Vagina (tissue), 2 donors: ENCODE data around the gene MYO18A. TPM values are rescaled to one million over a fixed set of nuclear protein-coding genes. Genes with fewer than 3 reads are reported as not detected.

ENCODE experiments used
- DNase-seq, 2 donors: peaks; one replicate each; pipeline ENCODE4 v3.0.0-alpha.2; 2017; ENCODE audit errors: extremely low spot score in 2 of 2
- H3K27ac ChIP-seq: fragments of 200-600 bp; sonication (generic); one replicate; pipeline ENCODE4 v1.5.1; 2019
- H3K27me3 ChIP-seq: fragments of 200-600 bp; sonication (generic); one replicate; pipeline ENCODE4 v1.5.1; 2019
- H3K36me3 ChIP-seq, 2 donors: fragments of 200-600 bp; sonication (generic); one replicate each; pipeline ENCODE4 v1.5.1; 2017 to 2019
- H3K4me1 ChIP-seq: fragments of 200-600 bp; sonication (generic); one replicate; pipeline ENCODE4 v1.5.1; 2019
- H3K4me3 ChIP-seq, 2 donors: fragments of 200-600 bp; sonication (generic); 1 replicate in 1 of 2; 2 replicates in 1 of 2; pipeline ENCODE4 v1.5.1; 2016 to 2019
- H3K9me3 ChIP-seq: fragments of 200-600 bp; sonication (generic); one replicate; pipeline ENCODE4 v1.5.1; 2019
- POLR2A ChIP-seq, 2 donors: fragments of 450-650 bp; IDR thresholded peaks; one replicate each; pipeline ENCODE4 v1.6.1; 2017; ENCODE audit warnings: antibody characterized with exemption in 2 of 2, mild to moderate bottlenecking in 2 of 2, moderate library complexity in 2 of 2
- POLR2AphosphoS5 ChIP-seq, 2 donors: sonication (generic); formaldehyde crosslinking; IDR thresholded peaks; one replicate each; pipeline ENCODE4 v1.9.0; 2017; ENCODE audit warnings: antibody characterized with exemption in 2 of 2, mild to moderate bottlenecking in 2 of 2, low read depth in 1 of 2; ENCODE audit not compliant: insufficient read depth in 1 of 2
- intact Hi-C: fragments of 100-400 bp; cut with DNase I; formaldehyde crosslinking; loops from one replicate; pipeline ENCODE4 v1.15.1; 2023
- total RNA-seq: library from RNA; depleted of rRNA; stranded (reverse); fragments of >200 nt; gene quantifications from one replicate; pipeline ENCODE4 v1.2.3, GENCODE V29; 2016
- TF ChIP-seq, protein P1 (sequence below), 3 experiments: fragments of 450-650 bp in 2 of 3; fragments of 200-600 bp in 1 of 3; sonication (generic) in 1 of 3; IDR thresholded peaks; one replicate each; pipeline ENCODE4 v1.5.1; 2017 to 2019; ENCODE audit warnings: antibody characterized with exemption in 3 of 3, mild to moderate bottlenecking in 2 of 3, moderate library complexity in 2 of 3

Gene MYO18A
- total RNA-seq, 1 donor from 2014 or later: 70.7 TPM

DNA sequence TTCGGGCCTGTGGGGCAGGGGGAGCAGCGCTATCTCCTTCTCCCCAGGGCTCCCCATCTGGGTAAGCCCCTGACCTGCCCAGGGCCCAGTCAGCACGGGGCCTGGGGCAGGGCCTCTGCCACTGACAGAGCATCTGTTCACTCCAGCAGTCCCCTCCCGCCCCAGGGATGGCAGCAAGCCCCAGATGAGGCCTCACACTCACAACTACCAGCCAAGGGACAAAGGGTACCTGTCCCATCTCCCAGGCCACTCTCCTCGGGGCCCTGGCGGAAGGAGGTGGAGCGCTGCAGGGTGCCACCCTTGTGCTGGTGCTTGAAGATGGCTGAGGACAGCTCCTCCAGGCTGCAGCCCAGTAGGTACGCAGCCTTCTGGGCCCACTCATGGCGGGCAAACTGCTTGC, 64.8 kb downstream of the MYO18A start:
- H3K4me1 ChIP-seq: peaks cover 6% of the 10 kb centered on the region
- H3K27me3 ChIP-seq: no peaks in the 10 kb centered on the region
- intact Hi-C loops: no loop called here
- no peak overlapping the region for H3K27ac ChIP-seq
- DNase-seq: no peak
- H3K36me3 ChIP-seq: peaks cover 0 to 42% of the 10 kb centered on the region in 2 donors
- no peaks in the 10 kb centered on the region for H3K9me3 ChIP-seq
- TF ChIP-seq, protein P1, sequence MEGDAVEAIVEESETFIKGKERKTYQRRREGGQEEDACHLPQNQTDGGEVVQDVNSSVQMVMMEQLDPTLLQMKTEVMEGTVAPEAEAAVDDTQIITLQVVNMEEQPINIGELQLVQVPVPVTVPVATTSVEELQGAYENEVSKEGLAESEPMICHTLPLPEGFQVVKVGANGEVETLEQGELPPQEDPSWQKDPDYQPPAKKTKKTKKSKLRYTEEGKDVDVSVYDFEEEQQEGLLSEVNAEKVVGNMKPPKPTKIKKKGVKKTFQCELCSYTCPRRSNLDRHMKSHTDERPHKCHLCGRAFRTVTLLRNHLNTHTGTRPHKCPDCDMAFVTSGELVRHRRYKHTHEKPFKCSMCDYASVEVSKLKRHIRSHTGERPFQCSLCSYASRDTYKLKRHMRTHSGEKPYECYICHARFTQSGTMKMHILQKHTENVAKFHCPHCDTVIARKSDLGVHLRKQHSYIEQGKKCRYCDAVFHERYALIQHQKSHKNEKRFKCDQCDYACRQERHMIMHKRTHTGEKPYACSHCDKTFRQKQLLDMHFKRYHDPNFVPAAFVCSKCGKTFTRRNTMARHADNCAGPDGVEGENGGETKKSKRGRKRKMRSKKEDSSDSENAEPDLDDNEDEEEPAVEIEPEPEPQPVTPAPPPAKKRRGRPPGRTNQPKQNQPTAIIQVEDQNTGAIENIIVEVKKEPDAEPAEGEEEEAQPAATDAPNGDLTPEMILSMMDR (IDR thresholded peaks at IDR 0.05): no peak
- no peak for TF ChIP-seq POLR2AphosphoS5 (IDR thresholded peaks at IDR 0.05; ENCODE audit: insufficient read depth in 1 of 2, low read depth in 1 of 2)
- no peak for TF ChIP-seq POLR2A (IDR thresholded peaks at IDR 0.05)
- H3K4me3 ChIP-seq: no peak overlapping the region

DNA sequence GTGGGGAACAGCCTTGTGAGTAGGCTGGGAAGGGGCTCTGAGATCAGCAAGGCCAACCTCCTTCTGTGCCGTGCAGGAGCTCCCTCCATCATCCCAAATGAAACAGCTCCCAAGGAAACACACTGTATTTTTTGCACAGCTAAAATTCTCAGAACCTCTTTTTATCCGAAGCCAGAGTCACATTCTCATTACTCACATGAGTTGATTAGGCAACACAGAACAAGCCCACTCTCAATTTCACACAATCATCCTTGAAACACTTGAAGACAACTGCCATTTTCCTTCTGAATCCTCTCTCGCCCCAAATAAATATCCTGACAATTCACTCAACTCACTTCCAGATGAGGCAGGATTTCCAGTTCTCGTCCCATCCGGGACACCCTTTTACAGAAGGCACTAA, 66.1 kb downstream of the MYO18A start:
- peaks cover 0 to 43% of the 10 kb centered on the region in 2 donors for H3K36me3 ChIP-seq
- TF ChIP-seq POLR2AphosphoS5 (IDR thresholded peaks at IDR 0.05; ENCODE audit: insufficient read depth in 1 of 2, low read depth in 1 of 2) (no peak), POLR2A (IDR thresholded peaks at IDR 0.05) (no peak)
- TF ChIP-seq, protein P1 (IDR thresholded peaks at IDR 0.05): no peak
- intact Hi-C loops: no loop called here
- DNase-seq: no peak
- H3K4me3 ChIP-seq: no peak overlapping the region
- no peak overlapping the region for H3K27ac ChIP-seq
- H3K27me3 ChIP-seq: no peaks in the 10 kb centered on the region
- no peaks in the 10 kb centered on the region for H3K9me3 ChIP-seq
- peaks cover 6% of the 10 kb centered on the region for H3K4me1 ChIP-seq

DNA sequence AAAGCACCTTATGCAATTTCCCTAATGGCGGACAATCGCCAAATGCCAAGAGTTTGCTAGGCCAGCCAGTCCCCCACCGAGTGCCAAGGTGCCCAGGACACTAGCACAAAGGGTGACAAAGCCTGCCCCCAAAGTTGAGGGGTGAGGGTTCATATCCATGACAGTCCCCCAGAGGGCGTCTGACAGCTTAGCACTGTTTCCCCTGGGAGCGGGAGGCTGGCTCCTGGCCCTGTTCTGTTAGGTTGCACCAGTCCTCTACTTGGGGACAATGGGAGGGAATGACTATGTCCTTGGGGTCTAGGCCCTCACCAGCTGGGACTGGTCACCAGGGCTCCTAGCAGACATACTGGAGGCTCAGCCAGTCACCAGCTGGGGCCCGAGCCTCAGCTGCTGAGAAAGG, 66.9 kb downstream of the MYO18A start:
- Histone ChIP-seq H3K27me3 (no peaks in the 10 kb centered on the region), H3K36me3 (peaks cover 0 to 44% of the 10 kb centered on the region in 2 donors), H3K9me3 (no peaks in the 10 kb centered on the region), H3K4me1 (peaks cover 6% of the 10 kb centered on the region), H3K27ac (no peak overlapping the region), H3K4me3 (no peak overlapping the region)
- TF ChIP-seq POLR2A (IDR thresholded peaks at IDR 0.05): no peak
- TF ChIP-seq, protein P1 (IDR thresholded peaks at IDR 0.05): no peak
- no peak for TF ChIP-seq POLR2AphosphoS5 (IDR thresholded peaks at IDR 0.05; ENCODE audit: insufficient read depth in 1 of 2, low read depth in 1 of 2)
- intact Hi-C loops: no loop called here
- no peak for DNase-seq

DNA sequence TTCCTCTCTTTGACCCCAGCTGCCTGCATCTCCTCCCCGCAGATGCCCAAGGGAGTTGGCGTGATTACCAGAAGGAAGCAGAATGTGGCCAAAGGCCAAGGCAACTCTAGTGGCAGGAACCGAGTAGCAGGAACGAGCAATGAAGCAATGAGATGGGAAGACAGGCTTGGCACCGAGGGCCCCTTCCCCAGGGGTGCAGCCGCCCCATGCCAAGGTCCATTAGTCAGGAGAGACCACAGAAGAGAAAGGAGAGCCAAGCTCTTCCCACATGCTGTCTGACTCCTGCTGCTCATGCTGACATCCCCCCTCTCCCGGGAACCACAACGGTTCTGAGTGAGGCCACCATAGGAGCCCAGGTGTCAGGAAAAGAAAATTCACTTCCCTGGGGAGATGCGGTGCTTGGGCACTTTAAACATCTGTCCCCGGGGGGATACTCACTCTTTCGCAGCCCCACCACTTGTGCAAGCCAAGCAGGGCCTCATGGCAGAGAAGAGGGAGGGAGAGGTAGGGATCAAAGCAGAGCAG, 67.4 kb downstream of the MYO18A start:
- peaks cover 0 to 48% of the 10 kb centered on the region in 2 donors for H3K36me3 ChIP-seq
- H3K9me3 ChIP-seq: no peaks in the 10 kb centered on the region
- H3K4me1 ChIP-seq: peaks cover 6% of the 10 kb centered on the region
- H3K27me3 ChIP-seq: no peaks in the 10 kb centered on the region
- TF ChIP-seq, protein P1 (IDR thresholded peaks at IDR 0.05): no peak
- no peak for TF ChIP-seq POLR2A (IDR thresholded peaks at IDR 0.05)
- TF ChIP-seq POLR2AphosphoS5 (IDR thresholded peaks at IDR 0.05; ENCODE audit: insufficient read depth in 1 of 2, low read depth in 1 of 2): no peak
- no peak overlapping the region for H3K4me3 ChIP-seq
- no peak overlapping the region for H3K27ac ChIP-seq
- DNase-seq: no peak
- intact Hi-C loops: no loop called here

DNA sequence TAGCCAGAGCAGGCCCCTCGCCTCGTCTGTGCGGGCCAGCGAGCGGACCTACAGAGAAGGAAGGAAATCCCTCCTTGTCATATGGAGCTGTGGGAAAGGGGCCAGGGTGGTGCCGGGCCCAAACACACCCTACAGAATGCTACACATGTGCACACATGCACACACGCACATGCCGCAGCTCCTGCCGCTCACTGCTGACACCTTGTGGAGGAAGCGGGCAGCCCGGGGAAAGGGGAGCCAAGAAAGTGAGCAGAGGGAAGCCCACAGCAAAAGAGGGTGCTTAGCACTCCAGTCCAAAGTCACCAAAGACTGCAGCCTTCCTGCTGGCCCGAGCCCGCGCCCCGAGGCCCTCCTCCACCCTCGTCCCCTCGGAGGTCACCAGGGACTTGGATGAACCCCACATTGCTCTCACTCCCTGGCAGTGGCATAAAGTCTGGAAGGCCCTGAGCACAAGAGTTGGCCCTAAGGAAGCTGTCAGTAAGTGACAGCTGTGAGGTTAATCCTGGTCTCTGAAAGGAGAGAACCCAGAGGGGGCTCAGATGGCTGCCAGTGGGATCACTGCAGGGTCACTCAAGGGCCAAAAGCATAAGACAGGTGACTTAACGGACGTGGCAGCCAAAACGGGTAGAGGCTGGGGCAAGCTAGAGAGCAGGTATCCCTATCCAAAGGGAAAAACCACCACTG, 68.2 kb downstream of the MYO18A start:
- DNase-seq: no peak
- Histone ChIP-seq H3K9me3 (no peaks in the 10 kb centered on the region), H3K36me3 (peaks cover 0 to 52% of the 10 kb centered on the region in 2 donors), H3K4me3 (no peak overlapping the region), H3K27ac (no peak overlapping the region), H3K27me3 (no peaks in the 10 kb centered on the region), H3K4me1 (peaks cover 6% of the 10 kb centered on the region)
- intact Hi-C loops: loop anchor here (2.0 kb wide), 1 partner anchor 147 kb away; no protein-coding TSS in a partner anchor
- TF ChIP-seq, protein P1 (IDR thresholded peaks at IDR 0.05): peak; percentile 47 to 85 (median 60)
- TF ChIP-seq POLR2AphosphoS5 (IDR thresholded peaks at IDR 0.05; ENCODE audit: insufficient read depth in 1 of 2, low read depth in 1 of 2) (peak in 1 of 2 donors; percentile 11), POLR2A (IDR thresholded peaks at IDR 0.05) (no peak)
